Astrocyte (in vitro differentiated cells and primary cell): ENCODE data around the gene HSD17B4.

ENCODE experiments used
- EZH2 ChIP-seq: IDR thresholded peaks from 2 replicates; pipeline ENCODE4 v1.6.1; 2012; ENCODE audit warnings: mild to moderate bottlenecking, low read length, inconsistent platforms; ENCODE audit not compliant: insufficient read depth
- TF ChIP-seq, protein P1 (sequence below): IDR thresholded peaks from 2 replicates; pipeline ENCODE4 v1.5.1; 2011; ENCODE audit warnings: low read depth, mild to moderate bottlenecking, inconsistent platforms, low read length, moderate library complexity; ENCODE audit not compliant: insufficient read depth

DNA sequence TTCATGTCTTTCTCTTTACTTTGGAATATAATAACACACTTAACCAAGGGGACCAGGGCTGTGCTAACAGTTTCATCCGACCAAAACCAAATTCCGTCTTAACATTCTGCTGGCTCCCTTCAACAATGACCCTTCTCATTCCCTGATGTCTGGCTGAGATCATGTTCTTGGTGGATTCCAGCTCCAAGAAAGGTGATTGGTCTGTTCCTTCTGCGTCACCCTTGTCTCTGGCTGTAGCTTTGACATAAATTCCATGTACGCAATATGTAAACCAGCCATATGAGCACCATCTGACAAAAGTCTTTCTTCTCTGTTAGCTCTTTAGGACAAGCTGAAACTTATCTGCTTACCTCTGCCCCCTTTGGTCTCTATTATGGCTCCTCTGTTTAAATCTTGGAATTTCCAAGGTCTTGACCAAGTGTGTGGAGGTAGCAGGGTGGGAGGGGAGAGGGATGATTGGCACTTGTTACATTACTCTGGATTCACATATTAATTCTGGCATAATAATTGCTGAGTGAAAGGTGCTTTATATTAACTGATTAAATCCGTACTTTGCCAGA is 45.7 kb upstream of the HSD17B4 start:
- TF ChIP-seq EZH2, result no peak
- TF ChIP-seq, protein P1, sequence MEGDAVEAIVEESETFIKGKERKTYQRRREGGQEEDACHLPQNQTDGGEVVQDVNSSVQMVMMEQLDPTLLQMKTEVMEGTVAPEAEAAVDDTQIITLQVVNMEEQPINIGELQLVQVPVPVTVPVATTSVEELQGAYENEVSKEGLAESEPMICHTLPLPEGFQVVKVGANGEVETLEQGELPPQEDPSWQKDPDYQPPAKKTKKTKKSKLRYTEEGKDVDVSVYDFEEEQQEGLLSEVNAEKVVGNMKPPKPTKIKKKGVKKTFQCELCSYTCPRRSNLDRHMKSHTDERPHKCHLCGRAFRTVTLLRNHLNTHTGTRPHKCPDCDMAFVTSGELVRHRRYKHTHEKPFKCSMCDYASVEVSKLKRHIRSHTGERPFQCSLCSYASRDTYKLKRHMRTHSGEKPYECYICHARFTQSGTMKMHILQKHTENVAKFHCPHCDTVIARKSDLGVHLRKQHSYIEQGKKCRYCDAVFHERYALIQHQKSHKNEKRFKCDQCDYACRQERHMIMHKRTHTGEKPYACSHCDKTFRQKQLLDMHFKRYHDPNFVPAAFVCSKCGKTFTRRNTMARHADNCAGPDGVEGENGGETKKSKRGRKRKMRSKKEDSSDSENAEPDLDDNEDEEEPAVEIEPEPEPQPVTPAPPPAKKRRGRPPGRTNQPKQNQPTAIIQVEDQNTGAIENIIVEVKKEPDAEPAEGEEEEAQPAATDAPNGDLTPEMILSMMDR, result no peak
